Cardiac muscle cell (in vitro differentiated cells and primary cell): Measurements from ENCODE around the gene STK36. TPM values are rescaled to one million over a fixed set of nuclear protein-coding genes. Genes with fewer than 3 reads are reported as not detected.

ENCODE experiments used
- DNase-seq, 2 donors: peaks; one replicate each; pipeline versions ENCODE4 v3.0.0 to v3.0.0-alpha.2; 2010 to 2017; ENCODE audit warnings: low read depth in 1 of 2, low spot score in 1 of 2
- H3K27ac ChIP-seq: fragments of 200-600 bp; sonication (generic); 2 replicates; pipeline ENCODE4 v1.5.1; 2016
- H3K27me3 ChIP-seq: fragments of 200-600 bp; sonication (generic); 2 replicates; pipeline ENCODE4 v1.6.0; 2016; ENCODE audit warnings: control low read depth
- H3K36me3 ChIP-seq: fragments of 200-600 bp; sonication (generic); 2 replicates; pipeline ENCODE4 v1.5.1; 2016; ENCODE audit warnings: control low read depth
- H3K4me1 ChIP-seq: fragments of 200-600 bp; sonication (generic); 2 replicates; pipeline ENCODE4 v1.8.1; 2017; ENCODE audit warnings: low read depth, mild to moderate bottlenecking, mixed run types
- H3K4me3 ChIP-seq: fragments of 200-600 bp; sonication (generic); 2 replicates; pipeline ENCODE4 v1.5.1; 2016; ENCODE audit warnings: mild to moderate bottlenecking
- H3K9me3 ChIP-seq: fragments of 200-600 bp; sonication (generic); 2 replicates; pipeline ENCODE4 v1.5.1; 2017; ENCODE audit warnings: low read depth, mild to moderate bottlenecking, control low read depth
- CTCF ChIP-seq: IDR thresholded peaks from 2 replicates; pipeline ENCODE4 v1.5.1; 2012; ENCODE audit warnings: low read depth, mild to moderate bottlenecking, low read length
- polyA plus RNA-seq: library from polyadenylated mRNA; unstranded; fragments of >200 nt; fragmentation: Nextera tagmentation; extraction: Ambion mirVana; gene quantifications from 2 replicates; pipeline ENCODE4 v1.2.1, GENCODE V29; 2016
- total RNA-seq: library from RNA; depleted of rRNA; stranded (reverse); fragments of >200 nt; gene quantifications from 2 replicates; pipeline ENCODE4 v1.2.3, GENCODE V29; 2016

STK36 gene
- total and polyA plus RNA-seq, 2 experiments from 2014 or later: 56.2 to 63.5 TPM

- no peak for TF ChIP-seq CTCF
- peaks cover 6% of the 10 kb centered on the region for H3K36me3 ChIP-seq
- H3K27ac ChIP-seq: no peak overlapping the region
- no peak for DNase-seq
- H3K27me3 ChIP-seq: no peaks in the 10 kb centered on the region
- peaks cover 12% of the 10 kb centered on the region for H3K4me1 ChIP-seq
- no peaks in the 10 kb centered on the region for H3K9me3 ChIP-seq
- no peak overlapping the region for H3K4me3 ChIP-seq
Observed at GRCh38 chr2:218718058-218718457, 46.2 kb downstream of the STK36 start.

GRCh38 chr2:218719457-218719856 is 47.6 kb downstream of the STK36 start:
- H3K27me3 ChIP-seq: no peaks in the 10 kb centered on the region
- DNase-seq: no peak
- H3K9me3 ChIP-seq: no peaks in the 10 kb centered on the region
- H3K4me3 ChIP-seq: no peak overlapping the region
- no peak overlapping the region for H3K27ac ChIP-seq
- H3K36me3 ChIP-seq: peaks cover 6% of the 10 kb centered on the region
- H3K4me1 ChIP-seq: peaks cover 15% of the 10 kb centered on the region
- no peak for TF ChIP-seq CTCF

GRCh38 chr2:218720048-218721041 is 48.5 kb downstream of the STK36 start:
- Histone ChIP-seq H3K4me1 (peaks cover 15% of the 10 kb centered on the region), H3K9me3 (no peaks in the 10 kb centered on the region), H3K27me3 (no peaks in the 10 kb centered on the region), H3K36me3 (peaks cover 6% of the 10 kb centered on the region), H3K4me3 (no peak overlapping the region), H3K27ac (no peak overlapping the region)
- no peak for DNase-seq
- TF ChIP-seq CTCF: no peak

GRCh38 chr2:218721488-218721887 is 49.6 kb downstream of the STK36 start:
- Histone ChIP-seq H3K4me3 (no peak overlapping the region), H3K4me1 (peaks cover 15% of the 10 kb centered on the region), H3K9me3 (no peaks in the 10 kb centered on the region), H3K27me3 (no peaks in the 10 kb centered on the region), H3K36me3 (no peaks in the 10 kb centered on the region), H3K27ac (no peak overlapping the region)
- no peak for DNase-seq
- TF ChIP-seq CTCF: no peak

- Histone ChIP-seq H3K36me3 (no peaks in the 10 kb centered on the region), H3K9me3 (no peaks in the 10 kb centered on the region), H3K27ac (no peak overlapping the region), H3K4me1 (peaks cover 15% of the 10 kb centered on the region), H3K4me3 (no peak overlapping the region), H3K27me3 (no peaks in the 10 kb centered on the region)
- no peak for DNase-seq
- TF ChIP-seq CTCF: no peak
Observed at GRCh38 chr2:218721934-218722333, 50.0 kb downstream of the STK36 start.
